ENCODE results near the gene GMPR.
"Not testable (repeated sequence)": the region's sequence is repeated elsewhere in the genome, so short reads cannot be mapped to it uniquely, and the experiment has no call there.

Gene GMPR

DNA sequence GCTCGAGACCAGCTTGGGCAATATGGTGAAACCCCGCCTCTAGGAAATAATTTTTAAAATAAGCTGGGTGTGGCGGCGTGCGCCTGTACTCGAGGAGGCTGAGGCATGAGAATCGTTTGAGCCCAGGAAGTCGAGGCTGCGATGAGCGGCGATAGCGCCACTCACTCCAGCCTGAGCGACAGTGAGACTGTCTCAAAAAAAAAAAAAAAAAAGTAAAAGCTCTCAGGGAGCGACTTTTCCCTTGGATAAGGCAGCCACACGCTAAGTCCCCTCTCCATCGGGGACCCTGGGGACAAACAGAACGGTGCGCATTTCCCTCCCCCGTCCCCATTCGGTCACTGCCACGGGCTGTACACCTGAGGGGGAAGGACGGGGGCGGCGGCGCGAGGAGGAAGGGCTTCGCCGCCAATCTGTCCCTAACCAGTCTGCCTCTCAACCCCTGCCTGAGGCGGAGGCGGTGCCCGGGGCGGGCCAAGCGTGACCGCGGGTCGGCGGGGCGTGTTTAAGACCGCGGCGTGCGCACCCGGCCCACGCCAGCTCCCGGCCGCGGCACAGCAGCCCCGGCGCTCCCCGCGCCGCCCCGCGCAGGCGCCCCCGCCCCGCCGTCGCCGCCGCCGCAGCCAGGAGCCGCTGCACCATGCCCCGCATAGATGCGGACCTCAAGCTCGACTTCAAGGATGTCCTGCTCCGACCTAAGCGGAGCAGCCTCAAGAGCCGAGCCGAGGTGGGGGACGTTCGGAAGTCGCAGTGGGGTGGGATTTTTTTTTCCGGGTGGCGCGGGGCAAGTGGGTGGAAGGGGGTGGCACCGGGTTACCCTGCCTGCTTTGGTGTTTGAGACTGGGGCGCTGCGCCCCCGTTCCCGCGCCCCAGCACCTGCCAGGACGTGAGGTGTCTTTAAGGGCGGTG, at the start of gene GMPR:
Gene GMPR, plus strand, starts transcription at position 531 of the 906 bp plus-strand sequence. Its CDS starts 107 bp downstream, at position 638.
- no peak for DNase-seq

- DNase-seq, result no peak
These were observed 48.2 kb upstream of the GMPR start for GRCh38 chr6:16190214-16190613.

GRCh38 chr6:16196260-16196983, 42.0 kb upstream of the GMPR start:
- no peak for DNase-seq

DNA sequence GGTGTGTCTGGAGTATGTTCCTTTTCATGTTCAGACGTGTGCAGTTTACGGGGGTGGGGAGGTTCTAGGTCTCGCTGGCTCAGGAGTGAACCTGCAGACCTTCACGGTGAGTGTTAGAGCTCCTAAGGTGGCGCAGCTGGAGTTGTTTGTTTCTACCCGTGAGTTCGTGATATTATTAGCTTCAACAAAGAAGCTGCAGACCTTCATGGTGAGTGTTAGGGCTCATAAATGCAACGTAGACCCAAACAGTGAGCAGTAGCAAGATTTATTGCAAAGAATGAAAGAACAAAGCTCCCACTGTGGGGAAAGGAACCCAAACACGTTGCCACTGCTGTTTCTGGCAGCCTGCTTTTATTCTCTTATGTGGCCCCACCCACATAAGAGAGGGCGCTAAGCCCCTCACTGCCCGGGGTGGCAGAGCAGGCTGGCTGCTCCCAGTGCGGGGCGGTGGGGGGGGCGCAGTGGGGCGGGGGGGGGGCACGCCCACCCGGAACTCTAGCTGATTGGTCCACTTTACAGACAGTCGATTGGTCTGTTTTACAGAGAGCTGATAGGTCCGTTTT, 41.3 kb upstream of the GMPR start:
- no peak for DNase-seq

- DNase-seq, result no peak
These were observed 40.2 kb upstream of the GMPR start for GRCh38 chr6:16198061-16198705.

DNA sequence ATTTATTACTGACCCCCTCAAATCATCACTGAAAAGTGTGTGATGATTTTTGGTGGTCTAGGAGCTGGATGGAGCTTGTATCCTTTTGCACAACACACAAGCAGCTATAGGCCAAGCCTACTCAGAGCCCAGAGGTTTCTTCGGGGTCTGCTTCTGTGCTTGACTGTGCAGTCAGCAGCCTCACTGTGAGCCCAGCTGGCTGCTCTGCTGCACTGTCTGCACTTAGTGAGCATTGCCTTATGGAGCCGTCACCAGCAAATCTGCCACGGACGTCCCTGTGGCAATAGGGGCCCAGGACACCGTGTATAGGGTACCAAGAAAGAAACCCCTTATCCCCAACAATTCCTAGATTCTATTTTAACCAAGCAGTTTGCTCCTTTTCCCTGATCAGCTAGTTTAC, 38.6 kb upstream of the GMPR start:
- DNase-seq, result peak; percentile 36

DNA sequence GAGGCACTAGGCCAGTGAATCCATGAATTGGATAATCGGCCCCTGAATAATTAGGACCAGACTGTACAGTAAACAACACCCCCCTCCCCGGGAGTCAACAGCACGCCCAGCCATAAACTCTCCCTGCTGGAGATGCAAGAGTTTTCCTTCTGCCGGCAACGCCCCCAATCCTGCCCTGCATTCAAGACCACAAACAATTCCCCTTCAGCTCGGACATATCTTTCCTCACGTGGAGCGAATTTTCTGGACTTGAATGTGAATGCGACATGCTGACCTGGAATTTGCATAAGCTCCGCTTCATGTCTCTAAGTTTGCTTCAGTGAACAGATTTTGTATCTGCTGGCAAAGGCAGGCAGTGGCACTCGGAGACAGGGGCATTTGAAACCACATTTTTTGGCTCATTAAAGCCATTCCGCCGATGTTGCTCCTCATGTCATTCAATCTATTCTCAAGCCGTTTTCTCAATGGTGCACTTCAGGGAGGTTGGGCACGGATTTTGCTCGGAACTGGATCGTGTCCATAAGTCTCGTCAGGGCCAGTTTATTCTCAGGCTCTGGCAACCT, 38.0 kb upstream of the GMPR start:
- no peak for DNase-seq

DNA sequence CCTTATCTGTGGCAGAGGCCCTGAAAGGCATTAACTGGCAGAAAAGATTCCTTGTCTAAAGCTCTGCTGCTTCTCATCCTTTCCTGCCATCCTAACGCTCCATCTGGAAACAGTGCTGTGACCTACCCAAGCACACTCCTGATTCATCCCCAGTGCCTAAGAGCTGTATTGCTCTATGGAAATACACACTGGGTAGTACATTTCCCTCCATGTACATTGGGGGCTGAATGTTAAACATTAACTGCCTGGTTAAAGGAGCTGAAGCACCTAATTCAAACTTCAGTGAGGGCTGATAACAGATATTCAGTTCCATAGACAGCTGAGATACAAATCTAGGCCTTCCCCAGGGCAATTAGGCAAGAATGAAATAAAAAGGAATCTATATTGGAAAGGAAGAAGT, 36.7 kb upstream of the GMPR start:
- DNase-seq, result no peak

DNA sequence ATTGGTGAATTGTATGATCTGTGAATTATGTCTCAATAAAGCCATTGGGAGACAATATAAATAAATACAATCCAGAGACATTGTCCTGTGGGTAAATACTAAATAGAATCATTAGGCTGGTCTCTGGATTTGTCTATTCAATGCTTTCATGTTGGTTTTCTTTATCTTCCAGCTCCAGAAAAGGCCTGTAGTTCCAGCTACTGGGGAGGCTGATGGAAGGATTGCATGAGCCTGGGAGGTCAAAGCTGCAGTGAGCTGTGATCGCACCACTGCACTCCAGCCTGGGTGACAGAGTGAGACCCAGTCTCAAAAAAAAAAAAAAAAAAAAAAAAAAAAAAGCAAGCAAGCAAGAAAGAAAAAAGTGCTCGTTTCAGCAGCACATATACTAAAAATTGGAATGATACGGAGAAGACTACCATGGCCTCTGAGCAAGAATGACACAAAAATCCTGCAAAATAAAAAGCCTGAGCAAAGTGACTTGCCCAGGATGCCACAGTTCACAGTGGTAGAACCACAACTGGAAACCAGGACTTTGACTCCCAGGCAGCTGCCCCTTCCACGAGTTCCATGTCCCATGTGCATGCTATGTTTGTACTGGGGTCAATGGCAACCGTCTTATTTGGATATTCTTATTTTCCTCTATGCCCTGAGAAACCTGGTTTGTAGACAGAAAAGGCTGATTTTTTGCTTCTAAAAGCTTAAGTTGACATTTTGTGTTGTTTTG, 33.6 kb upstream of the GMPR start:
- DNase-seq, result no peak

- DNase-seq, result peak; percentile 38
These were observed 32.8 kb upstream of the GMPR start for GRCh38 chr6:16205377-16206144.

GRCh38 chr6:16206595-16207037, 31.8 kb upstream of the GMPR start:
- DNase-seq, result peak; percentile 56

DNA sequence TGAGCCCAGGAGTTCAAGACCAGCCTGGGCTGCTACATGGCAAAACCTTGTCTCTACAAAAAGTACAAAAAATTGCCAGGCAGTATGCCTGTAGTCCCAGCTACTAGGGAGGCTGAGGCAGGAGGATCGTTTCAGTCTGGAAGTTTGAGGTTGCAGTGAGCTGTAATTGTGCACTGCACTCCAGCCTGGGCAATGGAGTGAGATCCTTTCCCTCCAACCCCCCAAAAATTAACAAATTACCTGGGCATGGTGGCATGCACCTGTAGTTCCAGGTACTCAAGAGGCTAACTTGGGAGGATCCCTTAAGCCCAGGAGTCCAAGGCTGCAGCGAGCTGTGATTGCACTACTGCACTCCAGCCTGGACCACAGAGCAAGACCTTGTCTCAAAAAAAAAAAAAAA, 29.4 kb upstream of the GMPR start:
- DNase-seq, result no peak

- DNase-seq, result no peak
These were observed 28.8 kb upstream of the GMPR start for GRCh38 chr6:16209539-16209938.

DNA sequence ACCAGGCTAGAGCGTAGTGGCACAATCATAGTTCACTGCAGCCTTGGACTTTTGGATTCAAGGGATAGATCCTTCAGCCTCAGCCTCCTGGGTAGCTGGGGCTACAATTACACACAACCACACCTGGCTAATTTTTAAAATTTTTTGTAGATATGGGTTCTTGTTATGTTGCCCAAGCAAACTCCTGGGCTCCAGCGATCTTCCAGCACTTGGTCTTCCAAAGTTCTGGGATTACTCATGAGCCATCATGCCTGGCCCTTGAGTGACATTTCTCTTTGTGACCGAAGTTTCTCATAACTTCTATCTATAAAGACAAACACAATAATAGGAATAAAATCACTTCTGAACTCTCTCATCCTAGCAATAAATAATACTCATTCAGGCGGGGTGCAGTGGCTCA, 26.1 kb upstream of the GMPR start:
- DNase-seq, result no peak

DNA sequence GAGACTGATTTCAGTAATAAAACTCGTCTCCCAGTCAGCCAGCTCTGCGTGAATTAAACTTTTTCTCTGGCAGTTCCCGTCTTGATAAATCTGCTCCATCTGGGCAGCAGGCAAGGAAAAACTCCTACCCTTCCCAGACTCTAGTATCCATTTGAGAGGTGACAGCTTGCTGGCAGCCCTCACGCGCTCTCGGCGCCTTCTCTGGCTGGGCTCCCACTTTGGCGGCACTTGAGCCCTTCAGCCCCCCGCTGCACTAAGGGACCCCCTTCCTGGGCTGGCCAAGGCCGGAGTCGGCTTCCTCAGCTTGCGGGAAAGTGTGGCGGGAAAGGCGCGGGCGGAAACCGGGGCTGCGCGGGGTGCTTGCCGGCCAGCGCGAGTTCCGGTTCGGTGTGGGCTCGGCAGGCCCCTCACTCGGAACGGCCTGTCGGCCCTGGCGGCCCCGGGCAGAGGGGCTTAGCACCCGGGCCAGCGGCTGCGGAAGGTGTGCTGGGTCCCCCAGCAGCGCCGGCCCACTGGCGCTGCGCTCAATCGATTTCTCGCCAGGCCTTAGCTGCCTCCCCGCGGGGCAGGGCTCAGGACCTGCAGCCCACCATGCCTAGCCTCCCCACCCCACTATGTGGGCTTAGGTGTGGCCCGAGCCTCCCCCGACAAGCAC, 21.8 kb upstream of the GMPR start:
- DNase-seq, result no peak

DNA sequence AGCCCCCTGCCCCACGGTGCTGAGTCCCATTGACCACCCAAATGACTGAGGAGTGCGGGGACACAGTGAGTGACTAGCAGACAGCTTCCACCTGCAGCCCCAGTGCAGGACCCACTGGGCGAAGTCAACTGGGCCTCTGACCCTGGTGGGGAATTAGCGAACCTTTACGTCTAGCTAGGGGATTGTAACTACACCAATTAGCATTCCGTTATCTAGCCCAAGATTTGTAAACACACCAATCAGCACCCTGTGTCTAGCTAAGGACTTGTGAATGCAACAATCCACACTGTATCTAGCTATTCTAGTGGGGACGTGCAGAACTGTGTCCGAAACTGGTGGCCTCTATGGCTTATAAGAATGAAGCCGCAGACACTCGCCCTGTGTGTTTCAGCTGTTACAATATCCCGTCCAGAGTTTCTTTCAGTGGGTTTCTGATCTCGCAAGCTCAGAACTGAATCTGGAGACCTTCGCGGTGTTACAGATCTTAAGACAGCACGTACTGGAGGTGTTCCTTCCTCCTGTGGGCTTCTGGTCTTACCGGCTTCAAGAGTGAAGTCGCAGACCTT, 21.1 kb upstream of the GMPR start:
- no peak for DNase-seq

GRCh38 chr6:16222826-16223225, 15.6 kb upstream of the GMPR start:
- DNase-seq, result no peak

GRCh38 chr6:16223362-16223761, 15.0 kb upstream of the GMPR start:
- no peak for DNase-seq

- no peak for DNase-seq
These were observed 14.0 kb upstream of the GMPR start for GRCh38 chr6:16224409-16224808.

DNA sequence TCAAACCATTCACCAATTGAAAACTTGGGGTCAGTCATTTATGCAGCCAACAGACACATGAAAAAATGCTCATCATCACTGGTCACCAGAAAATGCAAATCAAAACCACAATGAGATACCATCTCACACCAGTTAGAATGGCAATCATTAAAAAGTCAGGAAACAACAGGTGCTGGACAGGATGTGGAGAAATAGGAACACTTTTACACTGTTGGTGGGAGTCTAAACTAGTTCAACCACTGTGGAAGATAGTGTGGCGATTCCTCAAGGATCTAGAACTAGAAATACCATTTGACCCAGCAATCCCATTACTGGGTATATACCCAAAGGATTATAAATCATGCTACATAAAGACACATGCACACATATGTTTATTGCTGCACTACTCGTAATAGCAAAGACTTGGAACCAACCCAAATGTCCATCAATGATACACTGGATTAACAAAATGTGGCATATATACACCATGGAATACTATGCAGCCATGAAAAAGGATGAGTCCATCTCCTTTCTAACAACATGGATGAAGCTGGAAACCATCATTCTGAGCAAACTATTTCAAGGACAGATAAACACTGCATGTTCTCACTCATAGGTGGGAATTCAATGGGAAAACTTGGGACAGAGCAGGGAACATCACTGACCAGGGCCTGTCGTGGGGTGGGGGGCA, 13.2 kb upstream of the GMPR start:
- DNase-seq, result not testable (repeated sequence)
